Urinary bladder (tissue), 4 donors: ENCODE data around the gene SLC38A5. TPM values are rescaled to one million over a fixed set of nuclear protein-coding genes. Genes with fewer than 3 reads are reported as not detected.

Experiments
- DNase-seq: peaks from one replicate; pipeline ENCODE4 v3.0.0-alpha.2; 2015; ENCODE audit errors: extremely low spot score
- H3K27ac ChIP-seq: one replicate; pipeline ENCODE4 v1.5.1; 2013; ENCODE audit warnings: low read depth, mild to moderate bottlenecking, moderate library complexity
- H3K36me3 ChIP-seq: one replicate; pipeline ENCODE4 v1.6.1; 2013; ENCODE audit warnings: mild to moderate bottlenecking, moderate library complexity; ENCODE audit not compliant: insufficient read depth
- H3K4me1 ChIP-seq: one replicate; pipeline ENCODE4 v1.6.1; 2013; ENCODE audit warnings: mild to moderate bottlenecking, moderate library complexity; ENCODE audit not compliant: insufficient read depth
- H3K4me3 ChIP-seq: one replicate; pipeline ENCODE4 v1.5.1; 2013; ENCODE audit warnings: low read depth, low read length
- WGBS: extraction: QIAGEN DNeasy Blood & Tissue Kit; methylation state at CpG from one replicate; pipeline ENCODE4 v1.1.7; 2013; 5-methylcytosine and 5-hydroxymethylcytosine counted together
- polyA plus RNA-seq: library from polyadenylated mRNA; stranded (reverse); fragments of 200-250 nt; gene quantifications from one replicate; pipeline ENCODE4 v1.2.3, GENCODE V29; 2013
- total RNA-seq: library from RNA; depleted of rRNA; stranded (reverse); fragments of >200 nt; gene quantifications from one replicate; pipeline ENCODE4 v1.2.3, GENCODE V29; 2014
- donor health status: healthy with polysubstance abuse.
- donor health status: healthy.

Gene SLC38A5
- total and polyA plus RNA-seq, 2 donors, result 5.8 to 12.8 TPM

DNA sequence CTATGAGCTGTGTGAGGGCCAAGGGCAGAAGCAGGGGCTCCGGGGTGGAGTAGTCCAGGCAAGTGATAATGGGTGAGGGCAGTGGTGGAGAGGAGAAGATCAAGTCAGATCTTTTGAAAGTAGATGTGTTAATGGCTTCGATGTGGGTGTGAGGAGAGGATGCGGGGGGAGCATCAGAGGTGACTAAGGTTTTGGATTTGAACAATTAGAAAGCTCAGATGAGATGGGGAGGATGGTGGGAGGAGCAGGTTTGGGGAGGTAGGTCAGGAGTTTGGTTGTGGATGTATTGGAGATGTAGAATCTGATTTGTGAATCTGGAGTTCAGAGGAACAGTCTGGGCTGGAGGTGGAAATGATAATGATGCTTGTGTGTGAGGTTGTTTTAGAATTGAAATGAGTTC is 10.5 kb upstream of the SLC38A5 start:
- no peak for DNase-seq
- H3K4me1 ChIP-seq, result no peaks in the 10 kb centered on the region
- WGBS, result 90% methylated on average over 3 of the region's 3 CpGs
- H3K36me3 ChIP-seq, result no peaks in the 10 kb centered on the region
- no peak overlapping the region for H3K4me3 ChIP-seq
- H3K27ac ChIP-seq, result no peak overlapping the region

DNA sequence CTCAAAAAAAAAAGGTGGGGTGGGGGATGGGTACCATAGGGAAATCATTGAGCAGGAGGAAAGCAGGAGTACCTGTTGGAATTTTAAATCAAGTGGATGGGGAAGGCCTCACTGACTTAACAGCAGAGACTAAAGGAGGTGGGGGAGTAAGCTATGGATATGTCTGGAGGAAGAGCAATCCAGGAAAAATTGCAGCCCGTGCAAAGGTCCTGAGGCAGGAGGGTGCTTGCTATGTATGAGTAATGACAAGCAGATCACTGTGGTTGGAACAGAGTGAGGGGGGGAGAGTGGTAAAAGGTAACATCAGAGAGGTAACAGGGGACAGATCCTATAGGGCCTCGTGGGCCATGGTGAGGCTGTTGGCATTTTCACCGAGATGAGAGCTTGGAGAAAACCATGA is 10.1 kb upstream of the SLC38A5 start:
- Histone ChIP-seq H3K4me1 (no peaks in the 10 kb centered on the region), H3K36me3 (no peaks in the 10 kb centered on the region), H3K4me3 (no peak overlapping the region), H3K27ac (no peak overlapping the region)
- DNase-seq, result no peak
- 91% methylated on average over 3 of the region's 3 CpGs for WGBS

DNA sequence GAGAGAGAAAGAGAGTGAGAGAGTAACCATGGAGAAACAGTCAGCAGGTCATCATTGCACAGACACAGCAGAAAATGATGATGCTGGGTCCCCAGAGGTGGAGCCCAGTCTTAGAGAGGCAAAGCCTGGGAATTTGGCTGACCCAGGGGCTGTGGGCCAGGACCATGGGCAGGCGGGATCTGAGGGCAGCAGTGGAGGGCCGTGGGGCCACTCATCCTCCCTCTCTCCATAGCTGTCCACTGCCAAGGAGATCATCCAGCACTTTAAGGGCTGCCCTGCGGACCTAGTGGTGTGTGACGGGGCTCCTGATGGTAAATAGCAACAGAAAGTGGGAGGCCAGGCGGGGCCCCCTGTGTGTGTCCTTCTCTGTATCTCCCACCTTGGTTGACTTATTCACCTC is 8.7 kb upstream of the SLC38A5 start:
- DNase-seq, result no peak
- Histone ChIP-seq H3K4me1 (no peaks in the 10 kb centered on the region), H3K27ac (no peak overlapping the region), H3K36me3 (no peaks in the 10 kb centered on the region), H3K4me3 (no peak overlapping the region)
- 93% methylated on average over 5 of the region's 5 CpGs for WGBS

DNA sequence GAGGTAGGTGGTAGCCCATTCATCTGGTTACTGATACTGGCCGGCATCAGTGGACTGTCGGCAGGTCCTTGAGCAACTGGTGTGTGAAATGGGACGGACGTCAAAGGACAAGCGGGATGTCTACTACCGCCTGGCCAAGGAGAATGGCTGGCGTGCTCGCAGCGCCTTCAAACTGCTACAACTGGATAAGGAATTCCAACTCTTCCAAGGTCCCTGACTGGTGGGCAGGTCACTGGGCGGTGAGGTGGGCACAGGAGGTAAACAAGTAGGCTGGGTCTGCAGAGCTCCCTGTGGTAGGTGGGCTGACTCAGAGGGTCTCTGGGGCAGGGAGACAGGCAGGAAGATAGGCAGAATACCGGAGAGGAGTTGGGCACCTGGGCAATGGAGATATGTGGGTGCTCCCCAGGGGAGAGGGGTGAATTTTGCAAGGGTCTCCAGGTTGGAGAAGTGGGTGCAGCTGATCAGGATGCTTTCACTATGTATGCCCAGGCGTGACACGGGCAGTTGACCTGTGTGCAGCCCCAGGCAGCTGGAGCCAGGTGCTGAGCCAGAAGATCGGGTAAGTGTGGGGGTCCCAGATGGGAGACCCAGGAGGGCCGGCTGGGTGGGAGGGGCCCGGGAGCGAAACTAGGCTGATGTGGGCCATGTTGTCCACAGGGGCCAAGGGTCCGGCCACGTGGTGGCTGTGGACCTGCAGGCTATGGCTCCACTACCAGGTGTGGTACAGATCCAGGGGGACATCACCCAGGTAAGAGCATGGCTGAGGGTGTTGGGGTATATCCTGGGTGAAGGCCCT is 8.1 kb upstream of the SLC38A5 start:
- no peaks in the 10 kb centered on the region for H3K4me1 ChIP-seq
- WGBS, result 93% methylated on average over 19 of the region's 19 CpGs
- no peak for DNase-seq
- no peak overlapping the region for H3K27ac ChIP-seq
- H3K36me3 ChIP-seq, result no peaks in the 10 kb centered on the region
- H3K4me3 ChIP-seq, result no peak overlapping the region

DNA sequence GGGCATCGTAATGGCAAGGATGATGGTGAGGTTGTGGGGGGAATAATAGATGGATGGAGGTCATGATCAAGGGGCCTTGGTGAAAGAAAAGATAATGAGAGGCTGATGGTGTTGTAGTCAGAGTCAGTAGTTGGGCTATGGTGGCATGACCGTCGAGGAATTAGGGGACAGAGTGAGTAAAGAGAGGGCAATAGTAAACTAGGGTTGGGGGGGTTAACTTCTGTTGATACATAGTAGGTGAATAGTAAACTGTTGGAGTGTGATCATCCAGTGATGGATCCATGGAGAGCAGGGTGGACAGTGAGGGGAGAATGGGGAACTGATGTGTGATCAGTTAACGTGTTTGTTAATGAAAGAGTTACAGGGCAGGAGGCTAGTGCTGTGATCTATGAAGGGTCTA is 6.9 kb upstream of the SLC38A5 start:
- peak overlapping the region; percentile 56 for H3K4me3 ChIP-seq
- WGBS, result 51% methylated on average over 4 of the region's 4 CpGs

DNA sequence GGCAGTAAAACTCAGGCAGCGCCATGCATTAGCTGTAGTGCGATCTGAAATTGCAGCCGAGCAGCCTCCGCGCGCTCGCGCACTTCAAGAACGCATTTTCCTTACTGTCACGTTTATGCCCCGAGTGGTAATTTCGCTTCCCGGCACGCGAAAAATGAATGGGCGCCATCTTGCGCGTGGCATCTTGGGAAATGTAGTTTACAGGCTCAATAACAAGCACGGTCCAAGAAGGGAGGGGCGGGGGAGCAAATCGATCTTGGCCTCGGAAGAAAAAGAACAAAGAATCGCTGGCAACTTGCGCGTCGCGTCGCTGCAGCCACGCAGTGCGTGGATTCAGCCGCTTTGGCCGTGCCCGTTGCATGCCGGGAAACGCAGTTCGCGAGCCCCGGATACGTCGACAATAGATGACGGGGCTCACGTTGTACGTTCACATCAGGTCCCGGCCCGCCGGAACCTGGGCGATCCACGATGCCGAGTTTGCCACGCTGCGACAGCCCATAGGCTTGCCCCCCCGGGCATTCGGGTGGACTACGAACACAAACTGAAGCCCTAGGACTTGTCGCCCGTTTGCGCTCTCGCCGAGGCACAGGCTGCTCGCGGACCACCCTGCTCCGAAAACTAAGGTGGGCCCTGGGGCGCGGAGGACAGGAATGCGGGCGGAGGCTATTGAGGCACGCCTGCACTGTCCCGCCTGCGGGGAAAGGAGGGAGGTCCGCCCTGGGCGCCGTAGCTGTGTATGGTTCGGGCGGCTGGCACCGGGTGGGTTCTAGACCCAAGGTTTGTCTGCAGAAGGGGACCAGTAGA is 5.9 kb upstream of the SLC38A5 start, which contains the start of gene FTSJ1:
Gene FTSJ1, plus strand, starts transcription at position 426 of the 804 bp plus-strand sequence. CDS start 1,849 bp downstream, outside the sequence.
- under 1% methylated on average over 75 of the region's 75 CpGs for WGBS
- no peaks in the 10 kb centered on the region for H3K4me1 ChIP-seq

More for the DNA sequence above, 6.9 kb upstream of the SLC38A5 start:
- Histone ChIP-seq H3K36me3 (no peaks in the 10 kb centered on the region), H3K4me1 (no peaks in the 10 kb centered on the region), H3K27ac (no peak overlapping the region)
- no peak for DNase-seq

DNA sequence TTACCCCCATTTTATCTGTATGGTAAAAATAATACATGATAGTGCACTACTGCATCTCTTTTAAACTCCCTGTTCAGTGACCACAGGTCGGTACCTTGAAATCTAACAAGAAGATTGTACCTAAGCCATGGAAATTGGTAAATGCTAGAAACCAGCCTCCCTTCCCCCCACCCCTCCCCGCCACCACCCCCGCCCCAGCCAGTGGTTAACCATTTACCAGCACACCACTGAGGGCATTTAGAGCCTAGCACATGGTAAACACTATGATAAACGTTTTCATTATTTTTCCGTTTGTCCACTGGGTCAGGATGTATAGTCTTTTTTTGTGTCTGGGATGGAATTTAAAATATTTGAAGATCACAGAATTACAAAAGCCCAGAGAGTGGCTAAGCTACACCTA is 5.2 kb upstream of the SLC38A5 start:
- Histone ChIP-seq H3K4me3 (peak overlapping the region; percentile 56), H3K27ac (no peak overlapping the region), H3K4me1 (no peaks in the 10 kb centered on the region), H3K36me3 (no peaks in the 10 kb centered on the region)
- WGBS, result under 1% methylated on average over 5 of the region's 5 CpGs
- no peak for DNase-seq

More for the DNA sequence above, 5.9 kb upstream of the SLC38A5 start, which contains the start of gene FTSJ1:
- Histone ChIP-seq H3K36me3 (no peaks in the 10 kb centered on the region), H3K27ac (peak within 1 kb of the TSS; percentile 64), H3K4me3 (peak within 1 kb of the TSS; percentile 56)
- peak; percentile 76 for DNase-seq

DNA sequence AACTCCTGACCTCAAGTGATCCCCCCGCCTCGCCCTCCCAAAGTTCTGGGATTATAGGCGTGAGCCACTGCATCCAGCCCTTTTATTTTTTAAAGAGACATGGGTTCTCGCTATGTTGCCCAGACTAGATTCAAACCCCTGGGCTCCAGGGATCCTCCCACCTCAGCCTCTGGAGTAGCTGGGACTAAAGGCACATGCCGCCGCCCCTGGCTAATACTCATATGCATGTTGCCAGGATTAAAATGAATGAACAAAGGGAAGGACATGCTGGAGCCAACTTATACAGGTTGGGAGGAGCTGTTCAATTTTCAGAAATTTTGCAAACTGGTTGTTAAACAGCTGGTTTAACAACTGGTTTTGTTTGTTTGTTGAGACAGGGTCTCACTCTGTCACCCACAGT is 4.5 kb upstream of the SLC38A5 start:
- Histone ChIP-seq H3K4me3 (no peak overlapping the region), H3K27ac (no peak overlapping the region), H3K36me3 (no peaks in the 10 kb centered on the region), H3K4me1 (no peaks in the 10 kb centered on the region)
- WGBS, result 83% methylated on average over 6 of the region's 6 CpGs
- no peak for DNase-seq

DNA sequence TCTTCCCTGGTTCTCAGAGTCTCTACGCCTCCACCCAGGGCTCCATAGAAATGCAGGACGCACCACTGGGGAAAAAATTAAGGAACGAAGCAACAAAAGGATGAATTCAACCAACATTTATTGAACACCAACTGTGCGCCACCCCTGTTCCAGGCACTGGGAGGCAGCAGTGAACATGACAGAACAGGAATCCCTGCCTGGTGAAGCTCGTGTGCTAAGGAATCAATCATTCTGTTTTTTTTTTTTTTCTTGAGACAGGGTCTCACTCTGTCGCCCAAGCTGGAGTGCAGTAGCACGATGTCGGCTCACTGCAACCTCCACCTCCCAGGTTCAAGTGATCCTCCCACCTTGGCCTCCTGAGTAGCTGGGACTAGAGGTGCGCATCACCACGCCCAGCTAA is 4.1 kb upstream of the SLC38A5 start:
- WGBS, result 73% methylated on average over 10 of the region's 10 CpGs
- Histone ChIP-seq H3K36me3 (no peaks in the 10 kb centered on the region), H3K27ac (no peak overlapping the region), H3K4me3 (no peak overlapping the region), H3K4me1 (no peaks in the 10 kb centered on the region)
- no peak for DNase-seq

DNA sequence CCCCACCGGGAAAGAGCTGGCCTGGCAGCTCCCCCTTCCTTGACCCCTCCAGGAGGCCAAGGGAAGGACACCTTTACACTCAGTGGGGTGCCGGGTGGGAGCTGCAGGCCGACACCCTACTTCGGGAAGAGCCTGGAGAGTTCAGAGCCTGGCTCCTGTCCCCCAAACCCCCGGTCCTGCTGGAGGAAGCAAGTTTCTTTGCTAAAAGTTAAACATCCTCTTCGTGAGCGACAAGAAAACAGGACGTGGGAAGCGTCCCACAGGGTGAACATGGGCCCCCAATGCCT is 3.6 kb upstream of the SLC38A5 start:
- Histone ChIP-seq H3K4me1 (no peaks in the 10 kb centered on the region), H3K27ac (no peak overlapping the region), H3K36me3 (no peaks in the 10 kb centered on the region), H3K4me3 (no peak overlapping the region)
- no peak for DNase-seq
- WGBS, result 67% methylated on average over 9 of the region's 9 CpGs

DNA sequence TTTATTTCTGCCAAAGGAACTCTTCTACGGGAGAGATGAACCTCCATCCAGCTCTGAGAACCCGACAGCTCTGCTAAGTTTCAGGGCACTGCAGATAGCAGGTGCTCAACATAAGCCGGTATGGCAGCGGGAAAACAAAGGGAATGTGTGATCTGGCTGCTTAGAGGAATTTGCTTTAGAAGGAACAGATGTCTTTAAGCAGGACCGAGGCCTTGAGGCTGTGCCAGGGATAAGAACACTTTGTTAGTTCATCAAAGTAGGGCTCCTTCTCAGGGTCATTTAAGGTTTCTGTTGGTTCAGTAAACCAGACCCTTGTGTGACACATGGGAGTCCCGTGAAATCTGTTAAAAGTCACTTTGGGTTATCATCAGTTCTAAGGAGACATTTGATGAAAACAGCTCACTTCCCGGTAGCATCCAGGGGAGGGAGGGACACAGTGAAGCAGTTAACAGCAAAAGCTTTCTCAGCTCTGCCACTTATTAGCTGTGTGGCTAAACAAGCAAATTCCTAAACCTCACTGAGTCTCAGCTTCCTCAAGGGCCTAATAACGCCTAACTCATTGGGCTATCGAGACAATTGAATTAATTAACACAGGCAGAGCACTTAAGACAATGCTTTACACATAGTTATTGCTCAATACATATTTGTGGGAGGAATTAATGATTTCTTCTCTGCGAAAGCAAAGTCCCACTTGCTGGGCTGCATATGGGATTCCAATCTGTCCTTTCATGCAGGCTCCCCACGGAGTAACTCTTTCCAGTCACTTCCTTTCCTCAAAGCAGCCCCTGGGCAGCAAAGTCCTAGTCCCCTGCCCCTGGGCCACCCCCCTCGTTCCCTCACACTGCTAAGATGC is 3.0 kb upstream of the SLC38A5 start:
- Histone ChIP-seq H3K36me3 (no peaks in the 10 kb centered on the region), H3K4me1 (no peaks in the 10 kb centered on the region), H3K4me3 (no peak overlapping the region), H3K27ac (no peak overlapping the region)
- WGBS, result 57% methylated on average over 12 of the region's 12 CpGs
- no peak for DNase-seq

DNA sequence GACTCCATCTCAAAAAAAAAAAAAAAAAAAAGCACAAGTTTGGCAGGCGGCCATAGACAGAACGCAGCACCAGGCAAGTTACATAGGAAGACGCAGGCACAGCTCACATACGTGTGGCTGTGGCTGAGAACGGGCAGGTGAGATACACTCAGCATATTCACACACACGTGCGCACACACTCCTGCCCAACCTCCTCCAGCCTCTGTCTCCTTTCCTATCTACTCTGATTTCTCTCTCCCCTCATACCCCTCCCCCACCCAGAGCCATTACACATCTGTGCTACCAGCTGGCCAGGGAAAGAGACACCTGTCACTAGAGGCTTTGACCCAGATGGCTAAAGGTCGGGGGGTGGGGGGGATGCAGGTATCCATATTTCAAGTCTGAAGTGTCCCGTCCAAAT is 2.2 kb upstream of the SLC38A5 start:
- Histone ChIP-seq H3K36me3 (no peaks in the 10 kb centered on the region), H3K27ac (no peak overlapping the region), H3K4me1 (no peaks in the 10 kb centered on the region), H3K4me3 (no peak overlapping the region)
- DNase-seq, result no peak
- WGBS, result 68% methylated on average over 9 of the region's 9 CpGs

DNA sequence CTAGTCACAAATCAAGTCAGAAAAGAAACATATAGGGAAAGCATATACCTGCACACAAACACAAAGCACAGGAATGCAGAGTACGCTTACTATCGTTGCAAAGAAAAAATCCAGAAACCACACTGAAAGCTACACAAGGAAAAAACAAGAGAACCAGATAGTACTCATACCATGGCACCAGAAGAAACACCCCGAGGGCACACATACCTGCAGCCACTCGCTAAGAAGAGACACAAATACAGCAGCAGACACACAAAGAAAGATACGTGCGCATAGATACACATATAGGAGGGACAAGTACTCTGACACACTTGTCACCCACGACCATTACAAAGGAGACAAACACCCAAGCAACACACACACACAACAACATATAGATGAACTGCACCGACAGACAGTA is 1.4 kb upstream of the SLC38A5 start:
- no peaks in the 10 kb centered on the region for H3K36me3 ChIP-seq
- WGBS, result 87% methylated on average over 8 of the region's 8 CpGs

More for the DNA sequence above, 1.4 kb upstream of the SLC38A5 start:
- peaks cover 2% of the 10 kb centered on the region for H3K4me1 ChIP-seq
- no peak overlapping the region for H3K27ac ChIP-seq
- no peak for DNase-seq
- no peak overlapping the region for H3K4me3 ChIP-seq
